Colonic mucosa (tissue), 4 donors: ENCODE results near the gene SNN. TPM values are rescaled to one million over a fixed set of nuclear protein-coding genes. Genes with fewer than 3 reads are reported as not detected.
A peak's percentile ranks its signal among the peaks of the same experiment; 100 is the strongest.

Experiments
- DNase-seq: peaks from one replicate; pipeline ENCODE4 v3.0.0-alpha.2; 2020
- H3K27ac ChIP-seq: fragments of 200-600 bp; one replicate; pipeline ENCODE4 v1.8.0; 2021
- H3K27me3 ChIP-seq: fragments of 200-600 bp; one replicate; pipeline ENCODE4 v1.8.0; 2021
- H3K36me3 ChIP-seq: fragments of 200-600 bp; one replicate; pipeline ENCODE4 v1.8.0; 2021
- H3K4me1 ChIP-seq: fragments of 200-600 bp; one replicate; pipeline ENCODE4 v1.8.0; 2021; ENCODE audit warnings: mild to moderate bottlenecking
- H3K4me3 ChIP-seq: fragments of 200-600 bp; one replicate; pipeline ENCODE4 v1.8.0; 2021
- H3K9ac ChIP-seq, 2 donors: one replicate each; pipeline ENCODE4 v1.7.0; 2013; ENCODE audit warnings: control low read depth in 2 of 2, low read depth in 2 of 2, low read length in 2 of 2
- H3K9me3 ChIP-seq: fragments of 200-600 bp; one replicate; pipeline ENCODE4 v1.8.0; 2021
- CTCF ChIP-seq: fragments of 200-600 bp; IDR thresholded peaks from one replicate; pipeline ENCODE4 v1.8.0; 2022; ENCODE audit warnings: antibody characterized with exemption, mild to moderate bottlenecking
- intact Hi-C: fragments of 100-400 bp; cut with DNase I; formaldehyde crosslinking; loops from one replicate; pipeline ENCODE4 v1.14.1; 2022
- total RNA-seq, 2 donors: library from RNA; stranded (reverse); fragmentation: NEBNext Ultra II Directional in 1 of 2; extraction: Animal tissue kit (Norgen Biotek cat#: 25700) in 1 of 2; gene quantifications; one replicate each; pipeline ENCODE4 v1.2.1, GENCODE V29; 2021
- donor health status: healthy.
- donor health status: DM: no; HTN: no; CAD: no.
- donor health status: DM: no; HTN: no; CAD: no.

The SNN gene
- total RNA-seq, 2 donors from 2014 or later, result 2.4 to 5.6 TPM

- DNase-seq, result no peak
- H3K27ac ChIP-seq, result peak overlapping the region; percentile 55
- no peaks in the 10 kb centered on the region for H3K36me3 ChIP-seq
- no peaks in the 10 kb centered on the region for H3K4me1 ChIP-seq
- H3K27me3 ChIP-seq, result no peaks in the 10 kb centered on the region
- no peaks in the 10 kb centered on the region for H3K9me3 ChIP-seq
- H3K4me3 ChIP-seq, result no peak overlapping the region
- intact Hi-C loops, result no loop called here
- no peak overlapping the region for H3K9ac ChIP-seq
- TF ChIP-seq CTCF, result no peak
Observed at GRCh38 chr16:11627822-11628457, 40.3 kb upstream of the SNN start.

DNA sequence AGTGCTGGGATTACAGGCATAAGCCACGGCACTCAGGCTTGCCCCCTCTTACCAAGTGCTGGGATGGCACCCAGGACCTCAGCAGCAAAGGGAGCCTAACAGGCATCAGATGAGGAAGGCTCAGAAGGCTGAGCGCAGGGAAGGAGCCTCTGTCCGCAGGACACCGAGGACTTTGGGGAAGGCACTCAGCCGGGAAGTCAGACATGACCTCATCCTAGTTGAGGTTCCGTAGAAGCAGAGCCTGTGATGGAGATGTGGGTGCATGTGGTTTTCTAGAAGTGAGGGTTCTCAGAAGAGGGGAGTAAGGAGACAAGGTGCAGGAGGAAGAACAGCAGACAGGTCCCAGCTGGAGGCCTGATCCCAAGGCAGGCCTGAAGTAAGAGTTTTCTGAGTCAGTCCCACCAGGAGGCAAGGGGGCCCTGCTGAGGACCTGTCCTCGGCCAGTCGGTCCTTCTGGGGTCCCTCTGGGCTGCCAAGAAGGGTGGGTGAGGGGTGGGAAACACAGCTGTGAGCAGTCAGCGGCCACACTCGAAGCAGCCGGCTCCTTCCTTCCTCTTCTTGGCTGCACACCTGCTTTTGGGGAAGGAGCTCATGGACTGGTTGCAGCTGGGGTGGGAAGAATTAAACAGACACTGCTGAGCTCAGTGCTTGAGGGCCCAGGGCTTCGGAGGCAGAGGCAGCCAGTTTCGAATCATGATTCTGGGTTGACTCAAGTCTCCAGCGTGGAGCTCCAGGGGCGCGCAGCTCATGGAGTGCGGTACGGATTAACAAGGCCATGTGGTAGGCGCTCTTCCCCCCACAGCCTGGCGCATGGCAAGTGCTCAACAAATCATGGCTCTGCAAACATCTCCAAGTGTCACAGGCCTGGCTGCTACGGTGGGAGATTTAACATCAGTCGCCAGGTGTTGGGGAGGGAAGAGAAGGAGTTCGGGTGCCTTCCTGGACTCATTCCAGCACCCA, 38.9 kb upstream of the SNN start:
- Histone ChIP-seq H3K27me3 (no peaks in the 10 kb centered on the region), H3K9ac (no peak overlapping the region), H3K27ac (peak overlapping the region; percentile 55), H3K9me3 (no peaks in the 10 kb centered on the region), H3K4me3 (no peak overlapping the region), H3K36me3 (no peaks in the 10 kb centered on the region), H3K4me1 (no peaks in the 10 kb centered on the region)
- no peak for TF ChIP-seq CTCF
- intact Hi-C loops, result no loop called here
- DNase-seq, result no peak

- H3K9ac ChIP-seq, result no peak overlapping the region
- no peaks in the 10 kb centered on the region for H3K4me1 ChIP-seq
Observed at GRCh38 chr16:11630046-11630767, 38.0 kb upstream of the SNN start.

GRCh38 chr16:11630768-11631056, 37.5 kb upstream of the SNN start:
- Histone ChIP-seq H3K9ac (no peak overlapping the region), H3K4me1 (no peaks in the 10 kb centered on the region), H3K9me3 (no peaks in the 10 kb centered on the region), H3K27ac (no peak overlapping the region), H3K36me3 (no peaks in the 10 kb centered on the region), H3K4me3 (no peak overlapping the region), H3K27me3 (no peaks in the 10 kb centered on the region)
- DNase-seq, result no peak
- intact Hi-C loops, result no loop called here
- no peak for TF ChIP-seq CTCF

More at GRCh38 chr16:11630046-11630767, 38.0 kb upstream of the SNN start:
- Histone ChIP-seq H3K27ac (peak overlapping the region; percentile 55), H3K36me3 (no peaks in the 10 kb centered on the region), H3K4me3 (no peak overlapping the region), H3K9me3 (no peaks in the 10 kb centered on the region), H3K27me3 (no peaks in the 10 kb centered on the region)
- intact Hi-C loops, result no loop called here
- no peak for TF ChIP-seq CTCF
- DNase-seq, result no peak

DNA sequence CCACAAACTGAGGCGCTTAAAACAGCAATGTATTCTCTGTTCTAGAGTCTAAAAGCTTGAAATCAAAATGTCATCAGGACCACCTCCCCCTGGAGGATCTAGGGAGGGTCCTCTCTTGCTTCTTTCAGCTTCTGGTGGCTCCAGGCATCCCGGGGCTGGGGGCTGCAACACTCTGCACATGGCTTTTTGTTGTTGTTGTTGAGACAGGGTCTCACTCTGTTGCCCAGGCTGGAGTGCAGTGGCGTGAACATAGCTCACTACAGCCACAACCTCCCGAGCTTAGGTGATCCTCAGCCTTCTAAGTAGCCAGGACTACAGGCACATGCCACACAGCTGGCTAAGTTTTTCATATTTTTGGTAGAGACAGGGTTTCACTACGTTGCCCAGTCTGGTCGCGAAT, 37.0 kb upstream of the SNN start:
- Histone ChIP-seq H3K9ac (no peak overlapping the region), H3K4me1 (no peaks in the 10 kb centered on the region), H3K9me3 (no peaks in the 10 kb centered on the region), H3K27ac (no peak overlapping the region), H3K36me3 (no peaks in the 10 kb centered on the region), H3K4me3 (no peak overlapping the region), H3K27me3 (no peaks in the 10 kb centered on the region)
- TF ChIP-seq CTCF, result no peak
- no peak for DNase-seq
- intact Hi-C loops, result no loop called here
